GM18907 (cell line): ENCODE data around the gene PCSK2.

Experiments
- ATAC-seq: cut with Tn5 transposase; IDR thresholded peaks from one replicate; pipeline ENCODE4 v1.9.1; 2021; ENCODE audit warnings: mild to moderate bottlenecking, moderate library complexity; ENCODE audit not compliant: unreplicated experiment

Gene PCSK2

DNA sequence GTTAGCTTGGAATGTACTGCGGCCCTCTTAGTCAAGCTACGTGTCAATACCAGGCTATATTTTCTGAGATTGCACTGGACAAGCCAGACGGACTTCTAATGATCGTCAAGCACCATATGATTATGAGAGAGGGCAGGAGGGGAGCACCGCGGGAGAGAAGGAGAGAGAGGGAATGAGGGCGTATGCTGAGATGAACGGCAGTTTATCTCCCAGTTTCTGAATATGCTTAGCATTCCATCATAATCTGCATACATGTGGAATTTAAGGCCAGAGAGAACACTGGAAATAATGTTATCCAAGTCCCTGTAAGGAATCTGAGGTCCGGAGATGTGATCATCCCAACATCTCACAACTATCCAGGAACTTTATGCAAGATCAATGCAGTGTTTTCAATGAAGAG is 244.1 kb downstream of the PCSK2 start:
- no peak for ATAC-seq

- no peak for ATAC-seq
Observed at GRCh38 chr20:17471606-17472187, 244.9 kb downstream of the PCSK2 start.

DNA sequence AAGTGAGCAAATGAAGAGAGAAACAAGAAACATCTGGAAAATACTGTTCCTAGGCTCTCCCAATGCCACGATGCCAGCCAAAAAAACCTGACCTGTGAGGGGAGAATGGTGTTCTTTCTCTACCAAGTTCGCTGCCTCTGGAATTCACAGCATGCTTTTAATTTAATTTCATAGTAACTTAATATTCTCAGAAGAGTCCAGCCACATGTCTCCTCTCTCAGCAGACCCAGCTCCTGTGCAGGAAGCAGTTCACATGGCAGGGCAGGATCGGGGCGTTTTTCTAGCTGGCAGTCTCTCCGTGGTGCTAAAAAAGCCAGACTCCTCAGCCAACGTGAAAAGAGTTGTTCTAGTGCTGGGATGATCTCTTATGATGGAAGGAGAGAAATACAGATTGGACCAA is 246.8 kb downstream of the PCSK2 start:
- ATAC-seq = no peak

DNA sequence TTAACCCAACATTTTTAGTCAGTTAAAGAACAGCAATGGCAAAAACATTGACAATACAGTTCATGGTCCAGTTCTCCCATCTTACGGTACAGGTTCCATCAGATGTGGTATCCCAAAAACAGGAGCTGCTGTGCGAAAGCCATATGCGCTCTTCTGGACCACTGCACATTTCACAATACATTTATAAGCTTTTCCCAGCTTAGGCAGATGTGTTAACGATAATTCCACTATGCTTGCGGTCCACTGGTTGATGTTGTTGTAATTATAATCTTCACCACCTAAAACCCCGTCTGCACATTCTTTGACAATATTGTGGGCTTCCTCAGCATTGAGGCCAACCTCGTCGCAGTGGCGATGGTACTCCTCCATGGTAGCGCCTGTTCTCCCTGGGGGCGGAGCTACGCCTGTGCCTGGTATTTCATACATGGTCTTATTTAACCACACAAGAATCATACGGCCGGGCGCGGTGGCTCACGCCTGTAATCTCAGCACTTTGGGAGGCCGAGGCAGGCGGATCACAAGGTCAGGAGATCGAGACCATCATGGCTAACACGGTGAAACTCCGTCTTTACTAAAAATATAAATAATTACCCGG is 252.3 kb downstream of the PCSK2 start:
- ATAC-seq = no peak

GRCh38 chr20:17480696-17481095 is 253.9 kb downstream of the PCSK2 start:
- no peak for ATAC-seq

- no peak for ATAC-seq
Observed at GRCh38 chr20:17481661-17482060, 254.8 kb downstream of the PCSK2 start.

DNA sequence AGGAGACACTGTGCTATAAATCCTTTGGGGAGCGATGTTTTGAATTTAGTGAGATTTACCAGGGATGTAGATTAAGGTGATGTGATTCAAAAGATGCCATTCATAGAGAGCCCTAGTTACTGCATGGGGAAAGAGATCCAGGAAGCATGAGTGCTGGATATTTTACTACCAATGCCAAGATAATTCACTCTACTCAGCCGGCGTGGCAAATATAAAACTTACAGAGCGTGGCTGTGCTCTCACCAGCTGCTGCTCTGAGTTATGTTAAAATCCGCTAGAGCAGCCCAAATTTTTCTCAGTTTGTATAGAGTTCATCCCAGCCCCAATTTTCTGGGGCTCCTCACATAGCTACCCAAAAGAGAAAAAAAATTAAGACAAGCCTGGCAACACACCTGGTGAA is 255.7 kb downstream of the PCSK2 start:
- ATAC-seq = no peak

GRCh38 chr20:17485017-17485416 is 258.2 kb downstream of the PCSK2 start:
- no peak for ATAC-seq

DNA sequence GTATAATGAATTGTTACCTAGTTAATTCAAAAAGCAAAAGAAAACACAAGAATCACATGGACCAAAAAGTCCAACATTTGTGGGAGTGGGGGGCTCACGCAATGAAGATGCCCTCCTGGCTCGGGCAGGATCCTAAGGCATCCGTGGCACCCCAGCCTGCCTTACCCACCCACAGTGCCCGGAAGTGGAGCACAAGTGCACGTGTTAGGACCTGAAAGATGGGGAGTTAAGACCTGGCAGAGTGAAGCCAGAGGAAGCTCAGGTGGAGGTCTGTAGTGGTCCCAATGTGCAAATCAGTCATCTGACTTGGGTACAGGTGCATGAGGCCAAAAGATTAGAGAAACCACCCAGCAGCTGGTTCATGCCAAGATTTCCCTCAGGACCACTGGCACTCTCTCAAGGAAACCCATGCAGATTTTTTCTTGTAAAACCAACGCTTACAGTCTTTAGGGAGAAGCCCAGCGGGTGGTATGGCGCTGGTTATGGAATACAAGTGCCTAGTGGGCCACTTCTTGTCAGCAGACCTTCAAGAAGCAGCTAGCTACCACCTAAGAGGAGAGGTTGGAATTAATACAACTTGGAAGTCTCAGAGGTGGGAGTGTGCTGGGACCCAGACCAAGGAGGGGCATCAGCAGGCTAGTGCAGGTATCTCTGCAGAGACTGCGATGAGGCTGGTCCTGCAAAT is 262.2 kb downstream of the PCSK2 start:
- no peak for ATAC-seq

DNA sequence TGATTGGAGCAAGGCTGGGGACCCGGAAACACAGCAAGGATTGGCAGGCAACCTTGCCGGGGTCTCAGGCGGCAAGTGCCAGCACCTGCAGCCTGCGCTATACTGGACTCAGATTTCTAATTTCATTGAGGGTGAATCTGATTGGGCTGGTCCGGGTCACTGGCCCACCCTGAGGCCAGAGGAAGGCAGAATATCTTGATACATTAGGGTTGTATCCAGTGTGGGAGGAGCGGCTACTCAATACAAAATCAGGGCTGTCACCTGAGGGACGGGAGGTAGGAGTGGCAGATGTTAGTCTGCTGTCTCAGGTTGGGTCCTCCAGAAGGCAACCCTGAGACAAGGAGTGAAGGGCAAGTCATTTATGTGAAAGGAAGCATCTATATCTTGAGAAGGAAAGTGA is 263.7 kb downstream of the PCSK2 start:
- no peak for ATAC-seq

GRCh38 chr20:17491041-17491440 is 264.2 kb downstream of the PCSK2 start:
- no peak for ATAC-seq

DNA sequence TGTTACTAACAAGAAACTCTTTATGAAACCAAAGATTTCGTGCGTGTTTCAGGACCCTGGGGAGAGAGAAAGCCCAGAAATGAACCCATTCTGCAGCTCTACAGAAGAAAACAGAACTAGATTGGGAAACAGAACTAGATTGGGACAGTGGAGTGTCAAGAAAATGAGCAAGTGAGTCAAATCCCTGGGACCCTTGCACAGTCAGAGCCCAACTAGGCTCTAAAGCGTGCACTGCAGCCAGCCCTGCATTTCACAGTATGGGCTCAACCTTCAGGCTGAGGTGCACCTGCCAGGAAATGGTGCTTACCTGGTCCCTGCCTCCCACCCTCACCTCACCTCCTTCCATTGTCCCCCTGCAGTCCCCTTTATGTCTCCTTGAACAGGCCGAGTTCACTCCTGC is 264.6 kb downstream of the PCSK2 start:
- ATAC-seq = no peak

- ATAC-seq = no peak
Observed at GRCh38 chr20:17493173-17493572, 266.3 kb downstream of the PCSK2 start.

DNA sequence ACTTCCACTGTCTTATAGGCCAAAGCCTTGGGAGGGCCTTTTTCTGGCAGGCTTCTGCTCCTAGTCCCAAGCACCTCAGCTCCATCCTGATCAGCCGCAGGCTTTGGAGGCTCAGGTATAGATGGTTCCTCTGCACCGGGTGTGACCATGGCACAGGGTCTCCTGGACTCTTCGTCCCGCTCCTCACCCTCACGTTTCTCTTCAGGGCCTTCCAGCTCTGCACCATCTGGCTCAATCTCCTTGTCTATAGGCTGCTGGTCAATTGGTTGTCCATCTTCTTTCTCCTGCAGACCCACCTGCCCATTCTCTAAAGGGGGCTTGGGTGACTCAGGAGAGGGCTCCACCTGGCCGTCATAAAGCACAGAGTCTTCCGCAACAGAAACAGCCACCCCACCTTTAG is 267.4 kb downstream of the PCSK2 start:
- no peak for ATAC-seq

- ATAC-seq = no peak
Observed at GRCh38 chr20:17495826-17496225, 269.0 kb downstream of the PCSK2 start.

DNA sequence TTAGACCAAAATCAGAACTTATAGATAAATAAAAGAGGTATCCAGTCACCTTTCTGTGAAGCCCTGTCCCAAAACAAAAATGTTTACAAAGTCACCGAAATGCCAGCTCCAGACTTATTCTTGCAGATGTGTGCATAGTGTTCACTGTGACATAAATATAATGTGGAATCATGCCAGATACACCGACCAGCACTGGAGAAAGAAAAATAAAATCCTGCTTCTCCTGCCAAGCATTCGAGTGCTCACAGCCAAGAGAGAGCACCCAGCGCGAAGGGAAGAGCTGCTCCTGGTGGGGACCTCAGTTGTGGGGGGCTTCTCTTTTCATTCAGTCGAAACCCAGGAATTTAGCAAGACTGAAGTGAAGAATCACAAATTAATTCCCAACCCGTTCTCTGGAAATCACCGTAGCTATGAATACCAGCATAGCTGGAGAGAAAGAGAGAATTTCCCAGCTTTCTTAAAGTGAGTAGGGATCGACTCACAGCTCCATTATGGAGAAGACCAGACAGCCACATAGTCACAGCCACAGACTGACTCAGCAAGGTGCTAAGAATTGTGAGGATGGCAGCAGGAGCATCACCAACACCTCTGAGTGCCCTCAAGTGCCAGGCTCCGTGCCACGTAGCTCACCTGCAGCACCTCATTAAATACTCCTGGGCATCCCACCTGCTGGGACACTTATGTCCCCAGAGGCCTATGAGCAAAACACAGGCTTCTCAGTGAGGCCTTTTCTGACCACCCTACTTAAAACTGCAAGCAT is 271.2 kb downstream of the PCSK2 start:
- no peak for ATAC-seq

- ATAC-seq = no peak
Observed at GRCh38 chr20:17498641-17499040, 271.8 kb downstream of the PCSK2 start.

- ATAC-seq = no peak
Observed at GRCh38 chr20:17499041-17499440, 272.2 kb downstream of the PCSK2 start.

- no peak for ATAC-seq
Observed at GRCh38 chr20:17500271-17500670, 273.4 kb downstream of the PCSK2 start.

DNA sequence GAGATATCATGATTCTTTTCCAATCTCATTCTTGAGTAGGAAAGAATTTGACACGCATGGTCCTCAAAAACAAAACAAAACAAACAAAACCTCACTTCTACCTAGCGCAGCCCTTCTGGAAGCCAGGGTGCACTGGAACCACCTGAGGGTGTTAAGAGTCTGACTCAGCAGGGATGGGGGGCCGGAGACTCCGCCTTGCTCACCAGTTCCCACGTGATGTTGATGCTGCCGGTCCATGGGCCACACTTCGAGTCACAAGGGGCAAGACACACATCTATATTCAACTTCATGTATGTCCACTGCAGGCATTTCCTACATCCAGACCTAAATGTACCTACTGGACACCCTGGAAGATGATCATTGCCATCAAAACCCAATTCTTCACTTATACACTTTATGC is 274.0 kb downstream of the PCSK2 start:
- no peak for ATAC-seq

GRCh38 chr20:17501701-17502100 is 274.9 kb downstream of the PCSK2 start:
- no peak for ATAC-seq

GRCh38 chr20:17502105-17502504 is 275.3 kb downstream of the PCSK2 start:
- ATAC-seq = no peak
